ENCODE results near the gene MCL1.

Gene MCL1

DNA sequence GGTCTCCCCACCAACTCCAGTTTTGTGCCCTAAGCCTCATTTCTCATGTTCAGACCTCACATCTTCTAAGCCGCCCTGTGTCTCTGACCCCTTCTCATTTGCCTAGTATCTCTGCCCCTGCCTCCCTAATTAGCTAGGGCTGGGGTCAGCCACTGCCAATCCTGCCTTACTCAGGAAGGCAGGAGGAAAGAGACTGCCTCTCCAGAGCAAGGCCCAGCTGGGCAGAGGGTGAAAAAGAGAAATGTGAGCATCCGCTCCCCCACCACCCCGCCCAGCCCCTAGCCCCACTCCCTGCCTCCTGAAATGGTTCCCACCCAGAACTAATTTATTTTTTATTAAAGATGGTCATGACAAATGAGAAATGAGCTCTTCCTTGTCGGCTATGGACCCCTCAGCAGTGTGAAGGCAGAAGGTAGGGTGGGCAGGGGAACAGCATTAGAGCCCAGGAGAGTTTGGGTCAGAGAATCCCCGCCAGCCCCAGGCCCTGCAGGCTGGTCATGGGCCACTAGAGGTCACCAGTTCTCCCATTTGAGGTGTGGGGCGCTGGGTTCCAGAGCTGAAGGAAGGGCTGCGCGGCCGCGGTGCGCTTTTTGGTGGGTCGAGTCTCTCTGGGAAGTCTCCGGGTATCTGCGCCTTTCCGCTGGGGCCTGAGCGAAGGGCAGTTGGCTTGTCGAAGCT is 18.7 kb downstream of the MCL1 start:
- in situ Hi-C loops (cut with MboI; ENCODE audit: low pct_unique_long_range_greater_than_20kb, low sequenced_read_pairs), result no loop called here
- peak; percentile 90 for DNase-seq

DNA sequence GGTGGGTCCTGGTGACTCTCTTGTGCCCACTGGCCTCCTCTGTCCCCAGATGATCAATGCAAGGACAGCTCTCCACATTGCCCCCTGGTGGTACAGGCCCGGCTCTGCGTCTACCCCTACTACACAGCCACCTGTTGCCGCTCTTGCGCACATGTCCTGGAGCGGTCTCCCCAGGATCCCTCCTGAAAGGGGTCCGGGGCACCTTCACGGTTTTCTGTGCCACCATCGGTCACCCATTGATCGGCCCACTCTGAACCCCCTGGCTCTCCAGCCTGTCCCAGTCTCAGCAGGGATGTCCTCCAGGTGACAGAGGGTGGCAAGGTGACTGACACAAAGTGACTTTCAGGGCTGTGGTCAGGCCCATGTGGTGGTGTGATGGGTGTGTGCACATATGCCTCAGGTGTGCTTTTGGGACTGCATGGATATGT is 19.4 kb downstream of the MCL1 start:
- in situ Hi-C loops (cut with MboI; ENCODE audit: low pct_unique_long_range_greater_than_20kb, low sequenced_read_pairs), result no loop called here
- DNase-seq, result peak; percentile 77

DNA sequence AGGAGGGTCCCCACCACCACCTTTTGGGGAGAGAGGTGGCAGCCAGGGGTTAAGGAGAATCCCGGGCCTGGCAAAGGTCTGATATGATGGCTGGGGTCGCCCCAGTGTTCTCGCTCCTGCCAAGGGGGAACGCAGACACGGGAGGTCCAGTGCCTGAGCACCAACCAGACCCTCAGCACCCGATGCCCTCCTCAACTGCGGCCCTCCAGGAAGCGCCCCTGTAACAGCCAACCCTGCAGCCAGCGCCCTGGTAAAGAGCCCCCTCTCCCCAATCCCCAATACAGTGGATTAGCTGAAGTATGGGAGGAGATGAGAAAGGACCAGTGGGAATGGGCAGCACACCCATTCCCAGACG is 19.8 kb downstream of the MCL1 start:
- no peak for DNase-seq
- in situ Hi-C loops (cut with MboI; ENCODE audit: low pct_unique_long_range_greater_than_20kb, low sequenced_read_pairs), result no loop called here

DNA sequence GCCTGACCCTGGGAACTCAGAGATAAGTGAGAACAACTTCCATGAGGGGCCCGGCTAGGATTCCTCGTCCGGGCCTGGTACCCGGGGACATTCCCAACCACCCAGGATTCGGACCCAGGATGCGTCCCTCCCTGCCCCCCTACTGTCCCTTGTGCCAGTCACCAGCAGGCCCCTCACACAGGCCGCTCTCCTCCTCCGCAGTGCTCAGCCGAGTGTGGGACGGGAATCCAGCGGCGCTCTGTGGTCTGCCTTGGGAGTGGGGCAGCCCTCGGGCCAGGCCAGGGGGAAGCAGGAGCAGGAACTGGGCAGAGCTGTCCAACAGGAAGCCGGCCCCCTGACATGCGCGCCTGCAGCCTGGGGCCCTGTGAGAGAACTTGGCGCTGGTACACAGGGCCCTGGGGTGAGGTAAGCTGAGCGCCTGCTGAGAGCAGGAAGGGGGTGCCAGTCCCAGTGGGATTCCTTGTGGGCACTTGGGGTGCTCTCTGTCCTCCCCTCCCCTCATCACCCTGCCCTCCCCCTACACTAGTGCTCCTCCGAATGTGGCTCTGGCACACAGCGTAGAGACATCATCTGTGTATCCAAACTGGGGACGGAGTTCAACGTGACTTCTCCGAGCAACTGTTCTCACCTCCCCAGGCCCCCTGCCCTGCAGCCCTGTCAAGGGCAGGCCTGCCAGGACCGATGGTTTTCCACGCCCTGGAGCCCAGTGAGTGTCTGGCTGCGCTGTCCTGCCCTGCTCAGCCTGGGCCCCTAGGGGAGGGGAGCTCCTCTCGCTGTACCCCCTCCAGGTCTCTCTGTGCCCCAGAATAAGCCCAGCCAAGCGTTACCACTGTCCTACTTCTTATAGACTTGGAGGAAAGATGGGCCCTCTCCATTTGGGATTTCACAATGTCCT is 20.4 kb downstream of the MCL1 start:
- in situ Hi-C loops (cut with MboI; ENCODE audit: low pct_unique_long_range_greater_than_20kb, low sequenced_read_pairs), result no loop called here
- DNase-seq, result no peak

DNA sequence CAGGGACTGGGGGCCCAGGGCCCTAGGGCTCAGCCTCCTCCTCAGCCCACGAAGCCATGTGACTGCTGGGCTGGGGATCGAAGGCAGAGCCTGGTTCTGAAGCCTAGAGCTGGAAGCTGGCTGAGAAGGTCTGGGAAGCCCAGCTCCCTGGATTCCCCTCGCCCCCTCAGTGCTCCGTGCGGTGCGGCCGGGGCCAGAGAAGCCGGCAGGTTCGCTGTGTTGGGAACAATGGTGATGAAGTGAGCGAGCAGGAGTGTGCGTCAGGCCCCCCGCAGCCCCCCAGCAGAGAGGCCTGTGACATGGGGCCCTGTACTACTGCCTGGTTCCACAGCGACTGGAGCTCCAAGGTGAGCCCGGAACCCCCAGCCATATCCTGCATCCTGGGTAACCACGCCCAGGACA is 21.1 kb downstream of the MCL1 start:
- in situ Hi-C loops (cut with MboI; ENCODE audit: low pct_unique_long_range_greater_than_20kb, low sequenced_read_pairs), result no loop called here
- DNase-seq, result no peak

DNA sequence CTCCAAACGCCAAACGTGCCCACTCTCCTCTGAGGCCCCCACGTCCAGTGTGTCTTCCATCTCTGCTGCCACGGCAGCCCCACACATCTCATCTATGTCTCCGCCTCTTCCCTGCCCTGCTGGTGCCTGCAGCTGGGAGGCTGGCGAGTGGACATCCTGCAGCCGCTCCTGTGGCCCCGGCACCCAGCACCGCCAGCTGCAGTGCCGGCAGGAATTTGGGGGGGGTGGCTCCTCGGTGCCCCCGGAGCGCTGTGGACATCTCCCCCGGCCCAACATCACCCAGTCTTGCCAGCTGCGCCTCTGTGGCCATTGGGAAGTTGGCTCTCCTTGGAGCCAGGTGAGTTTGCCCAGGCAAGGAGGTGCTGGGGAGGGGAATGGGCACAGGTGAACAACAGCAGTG is 21.6 kb downstream of the MCL1 start:
- in situ Hi-C loops (cut with MboI; ENCODE audit: low pct_unique_long_range_greater_than_20kb, low sequenced_read_pairs), result no loop called here
- DNase-seq, result no peak

DNA sequence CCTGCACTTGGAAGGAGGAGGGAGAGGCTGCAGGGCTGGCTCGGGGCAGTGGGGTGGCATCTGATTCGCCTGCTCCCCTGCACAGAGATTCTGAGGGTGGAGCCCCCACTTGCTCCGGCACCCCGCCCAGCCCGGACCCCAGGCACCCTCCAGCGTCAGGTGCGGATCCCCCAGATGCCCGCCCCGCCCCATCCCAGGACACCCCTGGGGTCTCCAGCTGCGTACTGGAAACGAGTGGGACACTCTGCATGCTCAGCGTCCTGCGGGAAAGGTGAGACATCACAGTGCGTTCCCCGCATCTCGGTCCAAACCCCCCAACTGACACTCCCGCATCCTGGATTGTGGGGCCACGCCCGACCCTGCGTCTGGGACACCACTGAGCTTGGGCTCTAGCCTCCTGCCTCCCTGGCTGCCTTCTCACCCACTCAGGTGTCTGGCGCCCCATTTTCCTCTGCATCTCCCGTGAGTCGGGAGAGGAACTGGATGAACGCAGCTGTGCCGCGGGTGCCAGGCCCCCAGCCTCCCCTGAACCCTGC is 22.3 kb downstream of the MCL1 start:
- DNase-seq, result no peak
- in situ Hi-C loops (cut with MboI; ENCODE audit: low pct_unique_long_range_greater_than_20kb, low sequenced_read_pairs), result no loop called here

DNA sequence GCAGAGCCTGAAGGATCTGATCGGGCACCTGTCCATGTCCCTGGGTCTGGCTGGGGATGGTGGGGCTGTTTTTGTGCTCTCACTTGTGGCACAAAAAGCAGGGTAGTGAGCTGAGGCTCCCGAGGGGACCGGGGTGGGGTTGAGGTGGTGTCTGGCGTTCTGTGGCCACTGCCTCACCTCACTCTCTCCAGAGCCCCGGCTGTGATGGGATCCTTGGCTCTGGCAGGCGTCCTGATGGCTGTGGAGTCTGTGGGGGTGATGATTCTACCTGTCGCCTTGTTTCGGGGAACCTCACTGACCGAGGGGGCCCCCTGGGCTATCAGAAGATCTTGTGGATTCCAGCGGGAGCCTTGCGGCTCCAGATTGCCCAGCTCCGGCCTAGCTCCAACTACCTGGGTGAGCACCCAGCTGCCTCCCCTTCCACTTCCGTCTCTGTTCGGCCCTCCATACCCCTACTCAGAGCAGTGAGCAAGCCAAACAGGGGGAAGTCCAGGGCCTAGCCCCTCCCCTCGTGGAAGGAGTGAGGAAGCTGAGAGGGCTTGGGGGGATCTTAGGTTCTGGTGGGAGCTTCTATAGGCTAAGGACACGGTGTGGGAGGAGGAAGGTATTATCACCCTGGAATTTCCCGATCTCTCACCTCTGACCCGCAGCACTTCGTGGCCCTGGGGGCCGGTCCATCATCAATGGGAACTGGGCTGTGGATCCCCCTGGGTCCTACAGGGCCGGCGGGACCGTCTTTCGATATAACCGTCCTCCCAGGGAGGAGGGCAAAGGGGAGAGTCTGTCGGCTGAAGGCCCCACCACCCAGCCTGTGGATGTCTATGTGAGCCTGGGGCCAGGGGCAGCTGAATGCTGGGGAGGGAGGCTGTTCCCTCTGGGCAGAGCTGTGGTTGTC is 23.2 kb downstream of the MCL1 start:
- in situ Hi-C loops (cut with MboI; ENCODE audit: low pct_unique_long_range_greater_than_20kb, low sequenced_read_pairs), result no loop called here
- DNase-seq, result no peak

DNA sequence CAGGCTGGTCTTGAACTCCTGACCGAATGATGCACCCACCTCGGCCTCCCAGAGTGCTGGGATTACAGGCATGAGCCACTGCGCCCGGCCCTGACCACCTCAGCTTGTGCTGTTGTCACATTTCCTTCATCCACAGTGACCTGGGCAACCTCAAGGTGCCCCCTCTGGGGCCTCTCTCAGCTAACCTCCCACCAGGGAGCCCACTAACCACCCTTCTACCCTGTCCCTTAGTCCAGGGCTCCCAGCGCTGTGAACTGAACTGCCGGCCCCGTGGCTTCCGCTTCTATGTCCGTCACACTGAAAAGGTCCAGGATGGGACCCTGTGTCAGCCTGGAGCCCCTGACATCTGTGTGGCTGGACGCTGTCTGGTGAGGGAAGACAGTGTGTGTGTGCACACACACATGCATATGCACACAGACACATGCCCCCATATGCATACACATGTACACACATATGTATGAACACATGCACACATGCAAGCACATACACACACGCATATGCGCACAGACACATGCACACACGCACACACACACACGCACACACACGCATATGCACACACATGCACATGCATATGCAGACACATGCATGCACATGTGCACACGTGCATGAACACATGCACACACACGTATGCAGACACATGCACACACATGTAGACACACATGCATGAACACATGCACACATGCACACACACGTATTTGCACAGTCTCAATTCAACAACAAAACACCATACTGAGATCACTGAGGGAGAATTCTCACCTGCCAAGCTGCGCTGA is 24.0 kb downstream of the MCL1 start:
- DNase-seq, result no peak
- in situ Hi-C loops (cut with MboI; ENCODE audit: low pct_unique_long_range_greater_than_20kb, low sequenced_read_pairs), result no loop called here

DNA sequence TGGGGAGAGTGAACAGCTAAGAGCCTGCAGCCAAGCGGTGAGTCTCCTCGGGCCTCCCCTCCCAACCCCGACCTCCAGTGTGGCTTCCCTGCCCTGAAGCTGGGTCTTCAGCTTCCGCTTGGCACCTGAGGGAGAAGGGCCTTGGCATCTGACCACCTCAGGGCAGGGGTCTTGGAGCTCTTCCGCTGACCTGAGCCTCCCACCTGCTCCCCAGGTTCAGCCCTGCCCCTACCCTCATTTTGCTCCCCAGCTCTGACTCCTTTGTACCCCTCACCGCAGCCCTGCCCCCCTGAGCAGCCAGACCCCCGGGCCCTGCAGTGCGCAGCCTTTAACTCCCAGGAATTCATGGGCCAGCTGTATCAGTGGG is 25.3 kb downstream of the MCL1 start:
- in situ Hi-C loops (cut with MboI; ENCODE audit: low pct_unique_long_range_greater_than_20kb, low sequenced_read_pairs), result no loop called here
- DNase-seq, result no peak

DNA sequence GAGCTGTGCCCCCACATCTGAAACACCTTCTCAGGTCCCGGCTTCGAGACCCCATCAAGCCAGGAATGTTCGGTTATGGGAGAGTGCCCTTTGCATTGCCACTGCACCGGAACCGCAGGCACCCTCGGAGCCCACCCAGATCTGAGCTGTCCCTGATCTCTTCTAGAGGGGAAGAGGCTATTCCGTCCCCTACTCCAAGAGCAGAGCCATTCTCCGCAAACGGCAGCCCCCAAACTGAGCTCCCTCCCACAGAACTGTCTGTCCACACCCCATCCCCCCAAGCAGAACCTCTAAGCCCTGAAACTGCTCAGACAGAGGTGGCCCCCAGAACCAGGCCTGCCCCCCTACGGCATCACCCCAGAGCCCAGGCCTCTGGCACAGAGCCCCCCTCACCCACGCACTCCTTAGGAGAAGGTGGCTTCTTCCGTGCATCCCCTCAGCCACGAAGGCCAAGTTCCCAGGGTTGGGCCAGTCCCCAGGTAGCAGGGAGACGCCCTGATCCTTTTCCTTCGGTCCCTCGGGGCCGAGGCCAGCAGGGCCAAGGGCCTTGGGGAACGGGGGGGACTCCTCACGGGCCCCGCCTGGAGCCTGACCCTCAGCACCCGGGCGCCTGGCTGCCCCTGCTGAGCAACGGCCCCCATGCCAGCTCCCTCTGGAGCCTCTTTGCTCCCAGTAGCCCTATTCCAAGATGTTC is 25.9 kb downstream of the MCL1 start:
- in situ Hi-C loops (cut with MboI; ENCODE audit: low pct_unique_long_range_greater_than_20kb, low sequenced_read_pairs), result no loop called here
- no peak for DNase-seq

DNA sequence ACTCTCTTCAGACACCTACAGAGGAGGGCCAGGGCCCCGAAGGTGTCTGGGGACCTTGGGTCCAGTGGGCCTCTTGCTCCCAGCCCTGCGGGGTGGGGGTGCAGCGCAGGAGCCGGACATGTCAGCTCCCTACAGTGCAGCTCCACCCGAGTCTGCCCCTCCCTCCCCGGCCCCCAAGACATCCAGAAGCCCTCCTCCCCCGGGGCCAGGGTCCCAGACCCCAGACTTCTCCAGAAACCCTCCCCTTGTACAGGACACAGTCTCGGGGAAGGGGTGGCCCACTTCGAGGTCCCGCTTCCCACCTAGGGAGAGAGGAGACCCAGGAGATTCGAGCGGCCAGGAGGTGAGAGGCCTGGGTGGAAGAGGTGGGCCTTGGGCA is 26.5 kb downstream of the MCL1 start:
- DNase-seq, result no peak
- in situ Hi-C loops (cut with MboI; ENCODE audit: low pct_unique_long_range_greater_than_20kb, low sequenced_read_pairs), result no loop called here

DNA sequence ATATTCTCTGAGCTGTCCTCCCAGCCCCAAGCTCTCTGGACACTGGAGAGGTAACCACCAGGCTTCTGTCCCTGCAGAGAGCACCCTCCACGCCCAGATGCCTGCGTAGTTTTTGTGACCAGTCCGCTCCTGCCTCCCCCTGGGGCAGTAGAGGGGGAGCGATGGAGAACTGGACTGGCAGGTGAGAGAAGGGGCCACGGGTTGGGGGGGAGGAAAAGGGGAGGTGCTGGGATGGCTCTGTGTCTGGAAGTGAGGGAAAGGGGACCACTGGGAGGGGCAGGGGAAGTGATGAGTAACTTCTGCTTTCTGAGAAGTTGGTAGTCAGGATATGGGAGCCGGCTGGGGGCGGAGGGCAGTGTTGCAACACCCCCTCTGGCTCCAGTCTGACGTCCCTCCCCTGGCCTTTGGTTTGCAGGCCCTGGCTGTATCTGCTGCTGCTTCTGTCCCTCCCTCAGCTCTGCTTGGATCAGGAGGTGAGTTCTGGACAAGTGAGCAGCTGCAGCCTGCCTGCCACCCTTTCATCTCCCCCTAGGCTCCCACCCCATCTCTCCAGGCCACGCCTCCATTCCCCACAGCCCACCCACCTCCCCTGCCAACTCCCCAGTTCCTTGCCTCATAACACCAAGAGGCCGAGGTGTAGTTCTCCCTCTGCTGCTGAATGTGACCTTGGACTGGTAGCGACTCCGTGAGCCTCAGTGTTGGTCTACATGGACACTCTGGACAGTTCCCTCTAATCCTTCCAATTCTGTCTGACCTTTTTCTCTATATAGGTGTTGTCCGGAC is 27.1 kb downstream of the MCL1 start:
- DNase-seq, result peak; percentile 98
- in situ Hi-C loops (cut with MboI; ENCODE audit: low pct_unique_long_range_greater_than_20kb, low sequenced_read_pairs), result no loop called here

DNA sequence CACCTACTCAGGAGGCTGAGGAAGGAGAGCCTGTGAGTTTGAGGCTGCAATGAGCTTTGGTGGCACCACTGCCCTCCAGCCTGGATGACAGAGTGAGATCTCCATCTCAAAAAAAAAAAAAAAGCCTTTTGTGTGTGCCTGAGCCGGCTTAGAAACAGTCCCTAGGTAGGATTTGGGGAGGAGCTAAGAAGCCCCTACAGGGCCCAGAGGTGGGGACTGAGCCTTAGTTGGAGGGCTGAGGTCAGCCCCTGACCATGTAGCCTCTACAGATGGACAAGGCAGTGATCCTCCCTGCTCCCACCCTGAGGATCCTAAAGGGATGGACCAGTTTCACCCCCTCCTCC is 27.7 kb downstream of the MCL1 start:
- in situ Hi-C loops (cut with MboI; ENCODE audit: low pct_unique_long_range_greater_than_20kb, low sequenced_read_pairs), result no loop called here
- no peak for DNase-seq

DNA sequence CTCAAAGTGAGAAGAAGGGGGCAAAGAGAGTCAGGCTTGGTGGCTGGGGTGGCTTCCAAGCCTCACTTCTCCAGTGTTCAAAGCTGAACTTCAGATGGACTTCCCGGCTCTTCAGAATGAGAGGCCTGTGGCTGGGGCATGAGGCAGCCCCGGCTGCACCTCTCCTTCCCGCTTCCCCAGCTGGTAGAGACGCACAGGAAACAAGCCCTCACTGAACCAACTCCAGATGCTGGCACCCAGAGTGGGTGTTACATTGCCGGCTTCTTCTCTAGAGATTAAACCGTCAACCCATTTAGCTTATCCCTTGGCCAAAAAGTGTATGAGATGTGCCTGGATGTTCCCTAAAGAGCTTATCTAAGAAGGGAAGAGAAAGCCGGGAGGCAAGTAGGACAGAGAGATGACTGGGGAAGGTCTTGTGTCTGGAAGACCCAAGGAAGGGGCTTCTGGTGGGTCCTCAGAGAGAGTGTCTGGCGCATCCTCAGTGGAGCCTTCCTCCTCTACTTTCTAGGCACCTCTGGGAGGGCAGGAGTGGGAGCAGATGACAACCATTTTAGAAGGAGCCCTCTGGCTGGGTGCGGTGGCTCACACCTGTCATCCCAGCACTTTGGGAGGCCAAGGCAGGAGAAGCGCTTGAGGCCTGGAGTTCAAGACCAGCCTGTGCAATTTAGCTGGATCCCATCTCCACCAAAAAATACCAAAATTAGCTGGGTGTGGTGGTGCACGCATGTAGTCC is 28.2 kb downstream of the MCL1 start:
- in situ Hi-C loops (cut with MboI; ENCODE audit: low pct_unique_long_range_greater_than_20kb, low sequenced_read_pairs), result no loop called here
- DNase-seq, result no peak

DNA sequence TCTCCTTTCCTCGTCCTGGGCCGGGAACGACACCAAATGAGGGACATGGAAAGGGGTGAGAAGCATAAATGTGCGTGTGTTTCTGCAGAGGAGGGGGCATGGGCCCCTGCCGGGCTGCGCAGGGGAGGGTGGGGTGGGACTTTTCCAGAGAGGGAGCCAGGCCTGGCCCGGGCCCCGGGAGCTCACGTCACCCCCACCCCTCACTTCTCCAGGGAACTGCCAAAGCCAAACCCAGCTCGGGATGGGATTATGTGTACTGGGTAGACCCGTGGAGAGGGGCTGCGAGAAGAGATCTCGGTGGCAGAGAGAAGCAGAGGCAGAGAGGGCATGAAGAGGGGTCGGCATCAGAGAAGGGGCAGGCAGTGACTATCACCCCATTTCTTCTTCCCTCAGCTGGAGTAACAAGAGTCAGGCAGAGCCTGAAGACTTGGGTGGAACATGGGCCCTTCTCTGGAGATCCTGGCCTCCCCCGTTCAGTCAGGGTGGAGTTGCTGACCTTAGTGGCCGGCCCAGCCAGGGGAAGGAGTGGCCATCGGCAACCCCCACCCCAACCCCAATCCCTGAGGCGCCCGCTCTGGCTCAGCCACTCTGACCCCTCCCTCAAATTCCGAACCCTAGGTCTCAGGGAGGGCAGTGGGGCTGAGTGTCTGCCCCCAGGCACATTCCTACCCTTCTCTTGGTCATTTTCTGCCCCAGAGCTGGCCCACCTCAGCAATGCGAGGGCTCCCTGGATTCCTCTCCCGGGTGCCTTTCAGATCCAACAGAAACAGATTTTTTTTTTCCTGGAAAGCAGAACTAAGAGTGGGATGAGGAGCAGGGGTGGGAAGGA is 29.0 kb downstream of the MCL1 start:
- in situ Hi-C loops (cut with MboI; ENCODE audit: low pct_unique_long_range_greater_than_20kb, low sequenced_read_pairs), result no loop called here
- no peak for DNase-seq

All from KBM-7 (cell line).